Thyroid gland (tissue), 4 donors: ENCODE data around the gene MOGAT2. TPM values are rescaled to one million over a fixed set of nuclear protein-coding genes. Genes with fewer than 3 reads are reported as not detected.

Source experiments
- DNase-seq, 2 donors: peaks; one replicate each; pipeline ENCODE4 v3.0.0-alpha.2; 2019
- H3K27ac ChIP-seq, 3 donors: fragments of 200-600 bp; sonication (generic); 1 replicate in 2 of 3; 2 replicates in 1 of 3; pipeline ENCODE4 v1.5.1; 2016 to 2019; ENCODE audit warnings: mild to moderate bottlenecking in 1 of 3, moderate library complexity in 1 of 3
- H3K27me3 ChIP-seq: fragments of 200-600 bp; sonication (generic); one replicate; pipeline ENCODE4 v1.5.1; 2019
- H3K36me3 ChIP-seq, 2 donors: fragments of 200-600 bp; sonication (generic); one replicate each; pipeline ENCODE4 v1.5.1; 2016 to 2019
- H3K4me1 ChIP-seq, 2 donors: fragments of 200-600 bp; sonication (generic); one replicate each; pipeline ENCODE4 v1.5.1; 2017 to 2019
- H3K4me3 ChIP-seq, 3 donors: fragments of 200-600 bp; sonication (generic); replicated peaks in 1 of 3; 1 replicate in 2 of 3; 2 replicates in 1 of 3; pipeline ENCODE4 v1.5.1; 2016; ENCODE audit warnings: mild to moderate bottlenecking in 1 of 3
- H3K9me3 ChIP-seq: fragments of 200-600 bp; sonication (generic); one replicate; pipeline ENCODE4 v1.5.1; 2017
- POLR2A ChIP-seq, 2 donors: fragments of 450-650 bp; IDR thresholded peaks; one replicate each; pipeline ENCODE4 v1.6.1; 2017; ENCODE audit warnings: antibody characterized with exemption in 2 of 2, mild to moderate bottlenecking in 2 of 2, moderate library complexity in 1 of 2
- WGBS, 2 donors: methylation state at CpG; one replicate each; pipeline ENCODE4 v1.1.5; 2017; 5-methylcytosine and 5-hydroxymethylcytosine counted together
- intact Hi-C: fragments of 100-400 bp; cut with DNase I; formaldehyde crosslinking; loops from one replicate; pipeline ENCODE4 v1.15.1; 2023
- total RNA-seq, 4 donors: library from RNA; depleted of rRNA; stranded (reverse); fragments of >200 nt; gene quantifications; one replicate each; pipeline ENCODE4 v1.2.3, GENCODE V29; 2016
- TF ChIP-seq, protein P1 (sequence below), 6 experiments: fragments of 200-600 bp in 3 of 6; fragments of 450-650 bp in 3 of 6; sonication (generic) in 3 of 6; IDR thresholded peaks; one replicate each; pipeline ENCODE4 v1.5.1; 2016 to 2019; ENCODE audit warnings: antibody characterized with exemption in 6 of 6, mild to moderate bottlenecking in 2 of 6, inconsistent platforms in 1 of 6, moderate library complexity in 1 of 6

The MOGAT2 gene
- 1 to 10 TPM in 1 of 4 donors, not detected in 3; 1.0 TPM for total RNA-seq

- intact Hi-C loops, result no loop called here
- Histone ChIP-seq H3K36me3 (no peaks in the 10 kb centered on the region), H3K4me1 (no peaks in the 10 kb centered on the region), H3K27ac (no peak within 1 kb of the TSS), H3K4me3 (no peak within 1 kb of the TSS), H3K9me3 (no peaks in the 10 kb centered on the region), H3K27me3 (no peaks in the 10 kb centered on the region)
- DNase-seq, result peak; percentile 11 to 23
- WGBS, 2 donors, result 75 to 81% methylated on average over 12 to 13 of the region's 13 CpGs
- TF ChIP-seq POLR2A (IDR thresholded peaks at IDR 0.05), result no peak
- TF ChIP-seq, protein P1, sequence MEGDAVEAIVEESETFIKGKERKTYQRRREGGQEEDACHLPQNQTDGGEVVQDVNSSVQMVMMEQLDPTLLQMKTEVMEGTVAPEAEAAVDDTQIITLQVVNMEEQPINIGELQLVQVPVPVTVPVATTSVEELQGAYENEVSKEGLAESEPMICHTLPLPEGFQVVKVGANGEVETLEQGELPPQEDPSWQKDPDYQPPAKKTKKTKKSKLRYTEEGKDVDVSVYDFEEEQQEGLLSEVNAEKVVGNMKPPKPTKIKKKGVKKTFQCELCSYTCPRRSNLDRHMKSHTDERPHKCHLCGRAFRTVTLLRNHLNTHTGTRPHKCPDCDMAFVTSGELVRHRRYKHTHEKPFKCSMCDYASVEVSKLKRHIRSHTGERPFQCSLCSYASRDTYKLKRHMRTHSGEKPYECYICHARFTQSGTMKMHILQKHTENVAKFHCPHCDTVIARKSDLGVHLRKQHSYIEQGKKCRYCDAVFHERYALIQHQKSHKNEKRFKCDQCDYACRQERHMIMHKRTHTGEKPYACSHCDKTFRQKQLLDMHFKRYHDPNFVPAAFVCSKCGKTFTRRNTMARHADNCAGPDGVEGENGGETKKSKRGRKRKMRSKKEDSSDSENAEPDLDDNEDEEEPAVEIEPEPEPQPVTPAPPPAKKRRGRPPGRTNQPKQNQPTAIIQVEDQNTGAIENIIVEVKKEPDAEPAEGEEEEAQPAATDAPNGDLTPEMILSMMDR (IDR thresholded peaks at IDR 0.05), result no peak
These were observed at the start of gene MOGAT2 for GRCh38 chr11:75717608-75718418. MOGAT2 (plus strand) TSS chr11:75717838; CDS start chr11:75717889, 51 bp downstream.

- Histone ChIP-seq H3K4me3 (peak within 1 kb of the TSS; percentile 25 to 59 (median 49)), H3K9me3 (no peaks in the 10 kb centered on the region), H3K27ac (no peak within 1 kb of the TSS), H3K27me3 (no peaks in the 10 kb centered on the region), H3K36me3 (no peaks in the 10 kb centered on the region), H3K4me1 (peaks cover 8 to 15% of the 10 kb centered on the region in 2 donors)
- intact Hi-C loops, result loop anchor here (5.0 kb wide), 1 partner anchor 121 kb away; no protein-coding TSS in a partner anchor
- 6 to 10% methylated on average over 26 to 36 of the region's 72 CpGs for WGBS, 2 donors
- DNase-seq, result peak; percentile 24 to 27
- TF ChIP-seq, protein P1 (IDR thresholded peaks at IDR 0.05), result no peak
- no peak for TF ChIP-seq POLR2A (IDR thresholded peaks at IDR 0.05)
These were observed 49.0 kb upstream of the MOGAT2 start, which contains the start of gene MAP6 for GRCh38 chr11:75668451-75669297. MAP6 (minus strand) TSS chr11:75669038; CDS start chr11:75668369, 669 bp downstream.

GRCh38 chr11:75673977-75674582 lies 43.6 kb upstream of the MOGAT2 start:
- H3K4me3 ChIP-seq, result no peak overlapping the region
- H3K27me3 ChIP-seq, result no peaks in the 10 kb centered on the region
- no peaks in the 10 kb centered on the region for H3K9me3 ChIP-seq
- 92 to 95% methylated on average over 4 of the region's 4 CpGs for WGBS, 2 donors
- H3K27ac ChIP-seq, result no peak overlapping the region
- peak in 1 of 2 donors; percentile 8 for DNase-seq
- TF ChIP-seq POLR2A (IDR thresholded peaks at IDR 0.05), result no peak
- TF ChIP-seq, protein P1 (IDR thresholded peaks at IDR 0.05), result no peak
- peaks cover 0 to under 1% of the 10 kb centered on the region in 2 donors for H3K4me1 ChIP-seq
- intact Hi-C loops, result no loop called here
- no peaks in the 10 kb centered on the region for H3K36me3 ChIP-seq

DNA sequence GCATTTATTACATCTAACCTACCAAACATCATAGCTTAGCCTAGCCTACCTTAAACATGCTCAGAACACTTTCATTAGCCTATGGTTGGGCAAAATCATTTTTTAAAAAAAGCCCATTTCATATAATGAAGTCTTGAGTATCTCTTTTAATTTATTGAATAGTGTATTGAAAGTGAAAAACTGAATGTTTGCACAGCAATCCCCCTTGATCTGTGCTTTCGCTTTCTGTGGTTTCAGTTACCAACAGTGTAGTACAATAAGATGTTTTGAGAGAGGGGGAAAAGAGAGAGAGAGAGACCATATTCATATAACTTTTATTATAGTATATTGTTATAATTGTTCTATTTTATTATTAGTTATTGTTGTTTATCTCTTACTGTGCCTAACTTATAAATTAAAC lies 40.4 kb upstream of the MOGAT2 start:
- TF ChIP-seq, protein P1 (IDR thresholded peaks at IDR 0.05), result no peak
- no peak for TF ChIP-seq POLR2A (IDR thresholded peaks at IDR 0.05)
- WGBS, 2 donors, result 89 to 94% methylated on average over 1 of the region's 1 CpG
- intact Hi-C loops, result no loop called here
- Histone ChIP-seq H3K9me3 (no peaks in the 10 kb centered on the region), H3K4me1 (no peaks in the 10 kb centered on the region), H3K27me3 (no peaks in the 10 kb centered on the region), H3K36me3 (no peaks in the 10 kb centered on the region), H3K4me3 (no peak overlapping the region), H3K27ac (no peak overlapping the region)
- DNase-seq, result no peak
